Pons (tissue), 1 donor: Measurements from ENCODE around the gene DPPA4.
"Not testable (repeated sequence)": the region's sequence is repeated elsewhere in the genome, so short reads cannot be mapped to it uniquely, and the experiment has no call there.

ENCODE experiments used
- DNase-seq: peaks from one replicate; pipeline ENCODE4 v3.0.0-alpha.2; 2016; ENCODE audit warnings: low spot score

Gene DPPA4, protein sequence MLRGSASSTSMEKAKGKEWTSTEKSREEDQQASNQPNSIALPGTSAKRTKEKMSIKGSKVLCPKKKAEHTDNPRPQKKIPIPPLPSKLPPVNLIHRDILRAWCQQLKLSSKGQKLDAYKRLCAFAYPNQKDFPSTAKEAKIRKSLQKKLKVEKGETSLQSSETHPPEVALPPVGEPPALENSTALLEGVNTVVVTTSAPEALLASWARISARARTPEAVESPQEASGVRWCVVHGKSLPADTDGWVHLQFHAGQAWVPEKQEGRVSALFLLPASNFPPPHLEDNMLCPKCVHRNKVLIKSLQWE

DNA sequence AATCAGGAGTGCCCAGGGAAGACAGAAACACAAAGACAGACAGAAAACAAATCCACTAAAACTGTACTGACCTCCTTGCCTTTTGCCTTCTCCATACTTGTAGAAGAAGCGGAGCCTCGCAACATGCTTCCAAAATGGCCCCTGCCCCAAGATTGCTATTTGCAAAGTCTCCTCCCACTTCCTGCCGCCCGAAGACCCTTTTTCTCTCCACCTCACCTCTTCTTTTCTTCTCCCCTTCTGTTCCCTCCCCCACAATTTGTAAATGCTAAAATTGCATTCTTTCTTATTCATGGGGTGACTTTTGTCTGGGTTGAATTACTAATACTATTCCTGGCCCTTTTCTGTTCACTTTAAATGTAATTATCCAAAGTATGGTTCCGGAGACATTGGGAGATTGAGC, at the start of gene DPPA4:
Gene DPPA4, minus strand, starts transcription at position 154 of the 400 bp plus-strand sequence. Its CDS starts 29 bp downstream, at position 125.
- DNase-seq = no peak

- DNase-seq = no peak
These were observed 48.3 kb upstream of the DPPA4 start for GRCh38 chr3:109385442-109386318.

- no peak for DNase-seq
These were observed 46.8 kb upstream of the DPPA4 start for GRCh38 chr3:109384164-109384563.

DNA sequence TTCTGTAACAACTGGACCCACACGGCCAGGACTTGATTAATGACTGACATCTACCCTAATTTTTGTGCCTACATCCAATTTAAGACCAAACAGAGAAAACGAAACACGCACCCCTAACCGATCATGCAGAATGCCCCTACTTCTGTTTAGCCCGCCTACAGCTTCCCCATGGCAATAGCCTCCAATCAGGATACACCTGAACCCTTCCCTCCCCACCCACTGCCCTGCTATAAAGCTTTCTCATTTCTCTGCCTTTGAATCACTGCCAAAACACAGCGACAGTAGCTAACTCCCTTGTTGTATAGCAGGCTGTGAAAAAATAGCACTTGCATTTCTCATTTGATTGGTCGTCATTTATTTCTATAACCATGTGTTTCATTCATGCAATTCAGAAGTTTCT, 45.2 kb upstream of the DPPA4 start:
- no peak for DNase-seq

DNA sequence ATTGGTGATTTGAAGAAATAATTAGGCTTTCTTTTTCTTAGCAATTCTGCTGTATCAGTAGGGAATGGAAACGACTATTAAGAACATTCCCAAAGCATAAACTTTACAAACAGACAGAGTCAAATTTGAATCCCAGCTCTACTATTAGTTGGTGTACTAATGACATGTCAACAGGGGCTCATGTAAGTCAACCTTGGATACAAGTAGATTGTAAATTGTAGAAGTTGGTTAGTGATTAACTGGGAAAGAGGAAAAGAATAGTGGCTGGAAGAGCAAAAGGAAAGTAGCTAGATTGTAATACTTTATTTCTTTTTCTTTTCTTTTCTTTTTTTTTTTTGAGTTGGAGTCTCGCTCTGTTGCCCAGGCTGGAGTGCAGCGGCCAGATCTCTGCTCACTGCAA, 38.6 kb upstream of the DPPA4 start:
- no peak for DNase-seq

DNA sequence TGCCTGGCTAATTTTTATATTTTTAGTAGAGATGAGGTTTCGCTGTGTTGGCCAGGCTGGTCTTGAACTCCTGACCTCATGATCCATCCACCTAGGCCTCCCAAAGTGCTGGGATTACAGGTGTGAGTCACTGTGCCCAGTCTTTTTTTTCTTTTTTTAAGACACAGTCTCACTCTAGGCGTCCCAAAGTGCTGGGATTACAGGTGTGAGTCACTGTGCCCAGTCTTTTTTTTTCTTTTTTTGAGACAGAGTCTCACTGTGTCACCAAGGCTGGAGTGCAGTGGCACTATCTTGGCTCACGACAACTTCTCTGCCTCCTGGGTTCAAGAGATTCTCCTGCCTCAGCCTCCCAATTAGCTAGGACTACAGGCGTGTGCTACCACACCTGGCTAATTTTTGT, 37.1 kb upstream of the DPPA4 start:
- DNase-seq = not testable (repeated sequence)

GRCh38 chr3:109373933-109374332, 36.6 kb upstream of the DPPA4 start:
- DNase-seq = no peak

DNA sequence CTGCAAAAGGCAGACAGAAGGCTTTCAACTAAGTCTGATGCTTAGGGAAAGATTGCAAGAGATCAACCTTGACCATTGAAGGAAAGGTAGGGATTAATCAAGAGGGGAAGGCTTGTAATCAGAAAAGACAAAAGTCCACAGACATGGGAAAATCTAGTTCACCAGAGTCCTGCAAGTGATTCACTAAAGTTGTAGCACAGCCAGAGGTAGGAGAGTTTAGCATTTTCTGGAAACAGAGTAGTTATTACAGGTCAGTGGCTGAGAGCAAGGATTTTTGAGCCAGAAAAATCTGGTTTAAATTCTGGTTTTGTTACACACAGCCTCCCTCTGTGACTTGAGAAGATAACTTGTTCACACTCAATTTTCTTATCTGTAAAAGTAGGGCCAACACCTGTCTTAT, 35.3 kb upstream of the DPPA4 start:
- DNase-seq = no peak

DNA sequence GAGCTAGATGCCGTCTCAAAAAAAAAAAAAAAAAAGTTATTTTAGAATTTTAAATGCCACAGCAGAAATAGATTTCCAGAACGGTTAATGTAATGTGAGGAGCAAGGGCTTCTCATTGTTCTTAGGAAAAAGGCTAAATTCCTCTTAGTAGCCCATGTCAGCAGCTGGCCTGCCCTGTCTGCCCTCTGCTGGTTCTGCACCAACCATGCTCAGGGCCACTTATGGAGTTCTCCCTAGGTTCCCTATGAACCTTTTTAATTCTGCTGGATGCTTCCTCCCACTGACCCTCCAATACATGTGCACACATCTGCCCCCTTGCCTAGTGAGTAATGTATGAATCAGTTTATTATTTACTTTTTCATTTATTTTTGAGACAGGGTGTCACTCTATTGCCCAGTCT, 32.2 kb upstream of the DPPA4 start:
- DNase-seq = no peak

GRCh38 chr3:109364088-109364487, 26.7 kb upstream of the DPPA4 start:
- no peak for DNase-seq

DNA sequence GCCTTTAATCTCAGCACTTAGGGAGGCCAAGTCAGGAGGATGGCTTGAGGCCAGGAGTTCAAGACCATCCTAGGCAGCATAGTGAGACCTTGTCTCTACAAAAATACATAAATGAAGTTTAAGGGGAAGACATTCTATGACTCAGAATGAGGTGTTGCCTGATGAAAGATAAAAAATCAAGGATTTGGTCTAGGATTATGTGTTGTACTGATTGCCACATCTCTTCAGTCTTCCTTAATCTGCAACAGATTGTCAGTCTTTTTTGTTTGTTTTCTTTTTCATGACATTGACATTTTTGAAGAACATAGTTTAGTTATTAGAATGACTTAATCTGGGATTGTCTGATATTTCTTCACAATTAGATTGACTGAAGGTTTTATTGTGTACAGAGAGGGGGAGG, 26.3 kb upstream of the DPPA4 start:
- DNase-seq = no peak

DNA sequence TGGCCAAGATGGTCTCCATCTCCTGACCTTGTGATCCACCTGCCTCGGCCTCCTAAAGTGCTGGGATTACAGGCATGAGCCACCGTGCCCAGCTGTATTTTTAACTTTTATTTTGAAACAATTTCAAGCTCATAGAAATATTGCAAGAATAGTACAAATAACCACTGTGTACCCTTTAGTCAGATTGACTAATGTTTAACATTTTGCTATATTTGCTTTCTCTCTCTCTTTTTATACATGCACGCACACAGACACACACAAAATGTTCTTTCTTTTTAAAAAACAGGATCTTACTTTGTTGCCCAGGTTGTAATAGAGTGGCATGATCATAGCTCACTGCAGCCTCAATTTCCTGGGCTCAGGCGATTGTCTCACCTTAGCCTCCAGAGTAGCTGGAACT, 25.5 kb upstream of the DPPA4 start:
- no peak for DNase-seq

GRCh38 chr3:109358809-109359208, 21.5 kb upstream of the DPPA4 start:
- not testable (repeated sequence) for DNase-seq

GRCh38 chr3:109356442-109357155, 19.3 kb upstream of the DPPA4 start:
- DNase-seq = no peak

DNA sequence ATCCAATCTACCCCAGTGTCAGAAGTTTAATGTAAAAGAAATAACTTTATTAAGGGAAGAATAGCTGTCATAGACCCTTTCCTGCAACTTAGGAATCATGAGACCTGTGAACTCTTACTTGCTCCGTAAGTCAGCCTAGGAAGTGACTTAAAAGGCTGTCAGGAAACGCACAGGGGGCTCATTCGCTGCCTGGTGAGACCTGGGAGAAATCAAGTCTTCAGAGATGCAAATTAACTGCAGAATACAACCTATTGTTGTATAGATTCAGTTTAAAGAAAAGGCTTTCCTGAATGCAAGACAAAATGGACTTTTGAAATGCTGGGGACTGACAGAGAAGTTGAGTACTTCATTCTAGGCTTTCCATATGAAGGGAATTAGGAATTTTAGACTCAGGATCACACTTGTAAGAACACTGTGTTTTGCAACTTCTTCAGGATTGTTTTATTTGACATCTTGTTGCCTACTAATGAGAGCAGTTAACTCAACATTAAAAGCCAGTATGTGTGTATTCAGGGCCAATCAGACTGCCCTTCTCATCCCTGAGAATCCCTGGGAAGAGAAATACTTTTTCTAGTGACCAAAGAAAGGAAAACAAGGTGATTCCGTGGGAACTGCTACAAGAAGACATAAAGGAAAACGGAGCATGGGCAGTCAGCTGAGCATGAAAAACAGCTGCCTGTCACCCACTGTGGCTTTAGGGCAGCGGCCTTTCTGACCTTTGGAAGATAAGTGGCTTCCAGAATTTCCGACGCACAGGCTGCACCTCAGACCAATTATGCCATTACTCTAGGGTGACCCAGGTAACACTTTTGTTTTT, 18.5 kb upstream of the DPPA4 start:
- no peak for DNase-seq

GRCh38 chr3:109353057-109353456, 15.7 kb upstream of the DPPA4 start:
- no peak for DNase-seq

- no peak for DNase-seq
These were observed 13.9 kb upstream of the DPPA4 start for GRCh38 chr3:109351231-109351630.

DNA sequence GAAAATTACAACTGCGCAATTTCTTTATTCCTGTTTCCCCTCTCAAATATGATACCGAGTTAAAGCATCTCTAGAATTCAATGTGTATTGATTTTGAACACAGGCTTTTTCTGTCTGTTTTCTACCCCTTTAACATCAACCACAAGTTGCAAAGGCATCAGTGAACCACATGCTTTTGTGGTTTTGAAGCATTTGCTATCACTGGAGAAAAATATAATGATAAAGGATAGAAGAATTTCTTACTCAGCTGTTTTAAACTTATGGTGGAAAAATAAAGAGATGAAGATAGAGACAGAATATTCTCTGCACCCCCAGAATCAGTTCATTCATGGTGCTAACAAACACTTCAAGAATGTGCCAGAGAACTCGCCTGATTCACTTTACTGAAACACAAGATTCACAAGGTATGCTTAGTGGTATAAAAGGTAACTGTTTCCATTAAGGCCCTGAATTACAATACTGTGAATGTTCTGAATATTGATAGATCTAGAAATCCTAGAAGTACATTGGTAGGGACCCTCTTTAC, 9.5 kb upstream of the DPPA4 start:
- no peak for DNase-seq

DNA sequence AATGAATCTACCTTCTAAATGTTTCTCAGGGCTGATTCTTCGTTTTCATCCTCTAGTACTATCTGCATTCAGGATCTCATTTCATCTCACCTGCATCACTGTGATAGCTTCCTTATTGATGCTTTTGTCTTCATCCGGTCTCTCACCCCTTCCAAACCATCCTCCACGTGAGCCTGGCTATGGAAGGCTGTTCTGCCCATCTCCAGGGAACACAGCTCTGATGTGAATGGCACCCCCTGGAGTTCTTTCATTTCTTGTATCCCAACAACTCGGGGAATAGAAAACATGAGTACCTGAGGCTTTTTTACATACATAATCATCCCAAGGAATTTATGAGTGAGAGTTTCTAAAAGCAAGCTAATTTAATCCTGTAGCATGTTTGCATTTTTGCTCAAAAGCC, 8.8 kb upstream of the DPPA4 start:
- DNase-seq = no peak

- DNase-seq = no peak
These were observed 2.6 kb upstream of the DPPA4 start for GRCh38 chr3:109339714-109340648.
